Fibroblast of lung (primary cell): ENCODE measurements around the gene CHMP6.

Experiments used
- CTCF ChIP-seq, 2 donors: IDR thresholded peaks in 1 of 2; conservative IDR thresholded peaks in 1 of 2; 1 replicate in 1 of 2; 2 replicates in 1 of 2; pipeline ENCODE4 v1.5.1; 2011 to 2012; ENCODE audit warnings: low read length in 2 of 2, control low read depth in 1 of 2, inconsistent platforms in 1 of 2, low read depth in 1 of 2, mild to moderate bottlenecking in 1 of 2
- EZH2 ChIP-seq: IDR thresholded peaks from 2 replicates; pipeline ENCODE4 v1.5.1; 2012; ENCODE audit warnings: low read length, control low read depth, mild to moderate bottlenecking; ENCODE audit errors: missing control alignments

GRCh38 chr17:80980397-80981061, 11.1 kb upstream of the CHMP6 start:
- TF ChIP-seq CTCF (conservative IDR thresholded peaks at IDR 0.05 in 1 of 2, IDR thresholded peaks at IDR 0.05 in 1 of 2; ENCODE audit: low read depth in 1 of 2, low read length in 2 of 2) (no peak), EZH2 (no peak)
